ENCODE measurements around the gene PLP2.

- TF ChIP-seq, protein P1, sequence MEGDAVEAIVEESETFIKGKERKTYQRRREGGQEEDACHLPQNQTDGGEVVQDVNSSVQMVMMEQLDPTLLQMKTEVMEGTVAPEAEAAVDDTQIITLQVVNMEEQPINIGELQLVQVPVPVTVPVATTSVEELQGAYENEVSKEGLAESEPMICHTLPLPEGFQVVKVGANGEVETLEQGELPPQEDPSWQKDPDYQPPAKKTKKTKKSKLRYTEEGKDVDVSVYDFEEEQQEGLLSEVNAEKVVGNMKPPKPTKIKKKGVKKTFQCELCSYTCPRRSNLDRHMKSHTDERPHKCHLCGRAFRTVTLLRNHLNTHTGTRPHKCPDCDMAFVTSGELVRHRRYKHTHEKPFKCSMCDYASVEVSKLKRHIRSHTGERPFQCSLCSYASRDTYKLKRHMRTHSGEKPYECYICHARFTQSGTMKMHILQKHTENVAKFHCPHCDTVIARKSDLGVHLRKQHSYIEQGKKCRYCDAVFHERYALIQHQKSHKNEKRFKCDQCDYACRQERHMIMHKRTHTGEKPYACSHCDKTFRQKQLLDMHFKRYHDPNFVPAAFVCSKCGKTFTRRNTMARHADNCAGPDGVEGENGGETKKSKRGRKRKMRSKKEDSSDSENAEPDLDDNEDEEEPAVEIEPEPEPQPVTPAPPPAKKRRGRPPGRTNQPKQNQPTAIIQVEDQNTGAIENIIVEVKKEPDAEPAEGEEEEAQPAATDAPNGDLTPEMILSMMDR (IDR thresholded peaks at IDR 0.05) = no peak
- peak; percentile 58 to 62 for TF ChIP-seq POLR2A (IDR thresholded peaks at IDR 0.05)
- TF ChIP-seq POLR2AphosphoS5 (IDR thresholded peaks at IDR 0.05) = peak; percentile 72
- TF ChIP-seq EP300 (IDR thresholded peaks at IDR 0.05) = no peak
Measured at GRCh38 chrX:49166914-49167739, 4.6 kb upstream of the PLP2 start.
